Psoas muscle (tissue), 8 donors: ENCODE data around the gene ULK2. TPM values are rescaled to one million over a fixed set of nuclear protein-coding genes. Genes with fewer than 3 reads are reported as not detected.

Experiments
- ATAC-seq, 4 donors: fragments of 200-7000 bp; cut with Tn5 transposase; one replicate each; pipeline ENCODE4 v1.9.1; 2020; ENCODE audit warnings: moderate library complexity in 3 of 4, mild to moderate bottlenecking in 2 of 4
- DNase-seq, 2 donors: peaks; one replicate each; pipeline ENCODE4 v3.0.0-alpha.2; 2020
- H3K27ac ChIP-seq: fragments of 200-600 bp; one replicate; pipeline ENCODE4 v1.8.0; 2022
- H3K27me3 ChIP-seq, 3 donors: fragments of 200-600 bp in 1 of 3; one replicate each; pipeline versions ENCODE4 v1.6.1 to v1.8.0; 2013 to 2022; ENCODE audit warnings: low read length in 2 of 3, mild to moderate bottlenecking in 2 of 3, moderate library complexity in 1 of 3; ENCODE audit not compliant: insufficient read depth in 3 of 3
- H3K36me3 ChIP-seq, 2 donors: fragments of 200-600 bp in 1 of 2; one replicate each; pipeline versions ENCODE4 v1.6.1 to v1.8.0; 2013 to 2022; ENCODE audit warnings: low read depth in 1 of 2, mild to moderate bottlenecking in 1 of 2, moderate library complexity in 1 of 2; ENCODE audit not compliant: insufficient read depth in 1 of 2
- H3K4me1 ChIP-seq: fragments of 200-600 bp; one replicate; pipeline ENCODE4 v1.8.0; 2022
- H3K4me3 ChIP-seq: fragments of 200-600 bp; one replicate; pipeline ENCODE4 v1.8.0; 2022; ENCODE audit warnings: mild to moderate bottlenecking
- H3K9me3 ChIP-seq: fragments of 200-600 bp; one replicate; pipeline ENCODE4 v1.8.0; 2022
- WGBS, 3 donors: extraction: QIAGEN DNeasy Blood & Tissue Kit; methylation state at CpG; one replicate each; pipeline versions ENCODE4 v1.1.6 to v1.1.7; 2013; 5-methylcytosine and 5-hydroxymethylcytosine counted together
- intact Hi-C, 2 donors: fragments of 100-400 bp; cut with DNase I; formaldehyde crosslinking; loops; one replicate each; pipeline versions ENCODE4 v1.11.0 to v1.14.2; 2022
- polyA plus RNA-seq, 3 donors: library from polyadenylated mRNA; stranded (reverse); fragments of 200-250 nt; gene quantifications; one replicate each; pipeline ENCODE4 v1.2.3, GENCODE V29; 2013
- total RNA-seq, 4 donors: library from RNA; stranded (reverse); fragmentation: NEBNext Ultra II Directional in 2 of 4; extraction: Animal tissue kit (Norgen Biotek cat#: 25700) in 2 of 4; gene quantifications; one replicate each; pipeline versions ENCODE4 v1.2.1 to v1.2.4, GENCODE V29; 2021 to 2023
- TF ChIP-seq, protein P1 (sequence below): fragments of 200-600 bp; IDR thresholded peaks from one replicate; pipeline ENCODE4 v1.8.0; 2022; ENCODE audit warnings: antibody characterized with exemption
- donor health status: healthy with polysubstance abuse.
- donor health status: DM: no; HTN: no; CAD: no; lungs with moderate emphysema.
- donor health status: Bipolar disorder and iron deficiency.
- donor health status: healthy.
- donor health status: DM: yes; HTN: yes; CAD: no.
- donor health status: DM: no; HTN: no; CAD: no.
- donor health status: DM: no; HTN: no; CAD: no.
- donor health status: DM: yes; HTN: yes; CAD: no.

Gene ULK2
- total and polyA plus RNA-seq, 7 donors = 2.1 to 19.1 (median 12.8) TPM

DNA sequence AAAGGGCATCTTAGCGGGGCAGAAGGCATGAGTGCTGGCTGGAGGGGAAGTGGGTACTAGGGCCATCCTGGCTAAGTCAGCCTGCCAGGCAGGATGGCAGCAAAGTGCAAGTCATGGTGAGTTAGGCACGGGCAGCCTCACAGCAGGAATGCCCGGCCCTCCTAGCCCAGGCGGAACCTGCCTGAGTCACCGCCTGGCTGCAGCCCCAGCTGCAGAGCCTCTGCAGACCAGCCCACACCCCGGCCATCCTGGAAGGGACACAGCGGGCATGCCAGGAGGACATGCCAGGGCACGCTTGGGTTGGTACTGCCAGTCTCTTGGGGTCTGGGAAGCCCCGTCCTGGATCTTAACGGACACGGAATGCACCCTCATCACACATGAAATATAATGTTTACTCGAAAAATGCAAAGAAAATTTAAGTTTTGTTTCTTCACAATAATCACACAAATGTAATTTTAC lies 114.7 kb downstream of the ULK2 start:
- Histone ChIP-seq H3K27ac (peak overlapping the region; percentile 92), H3K9me3 (no peaks in the 10 kb centered on the region), H3K27me3 (no peaks in the 10 kb centered on the region), H3K36me3 (no peaks in the 10 kb centered on the region), H3K4me3 (peak overlapping the region; percentile 53), H3K4me1 (peaks cover 14% of the 10 kb centered on the region)
- ATAC-seq (peak; percentile 96 to 98 (median 98)), DNase-seq (peak; percentile 86 to 94)
- intact Hi-C loops = loop anchor here (2.0 to 5.0 kb wide), 4 partner anchors 71 to 216 kb away; partner anchors contain the start of gene ALDH3A2 (in 2 of the 2)
- WGBS, 3 donors = 15 to 40% (median 18%) methylated on average over 11 to 12 of the region's 12 CpGs
- TF ChIP-seq, protein P1, sequence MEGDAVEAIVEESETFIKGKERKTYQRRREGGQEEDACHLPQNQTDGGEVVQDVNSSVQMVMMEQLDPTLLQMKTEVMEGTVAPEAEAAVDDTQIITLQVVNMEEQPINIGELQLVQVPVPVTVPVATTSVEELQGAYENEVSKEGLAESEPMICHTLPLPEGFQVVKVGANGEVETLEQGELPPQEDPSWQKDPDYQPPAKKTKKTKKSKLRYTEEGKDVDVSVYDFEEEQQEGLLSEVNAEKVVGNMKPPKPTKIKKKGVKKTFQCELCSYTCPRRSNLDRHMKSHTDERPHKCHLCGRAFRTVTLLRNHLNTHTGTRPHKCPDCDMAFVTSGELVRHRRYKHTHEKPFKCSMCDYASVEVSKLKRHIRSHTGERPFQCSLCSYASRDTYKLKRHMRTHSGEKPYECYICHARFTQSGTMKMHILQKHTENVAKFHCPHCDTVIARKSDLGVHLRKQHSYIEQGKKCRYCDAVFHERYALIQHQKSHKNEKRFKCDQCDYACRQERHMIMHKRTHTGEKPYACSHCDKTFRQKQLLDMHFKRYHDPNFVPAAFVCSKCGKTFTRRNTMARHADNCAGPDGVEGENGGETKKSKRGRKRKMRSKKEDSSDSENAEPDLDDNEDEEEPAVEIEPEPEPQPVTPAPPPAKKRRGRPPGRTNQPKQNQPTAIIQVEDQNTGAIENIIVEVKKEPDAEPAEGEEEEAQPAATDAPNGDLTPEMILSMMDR = no peak

- Histone ChIP-seq H3K4me3 (no peak overlapping the region), H3K27me3 (no peaks in the 10 kb centered on the region), H3K36me3 (no peaks in the 10 kb centered on the region), H3K27ac (peak overlapping the region; percentile 92), H3K9me3 (no peaks in the 10 kb centered on the region), H3K4me1 (peaks cover 14% of the 10 kb centered on the region)
- DNase-seq (peak in 1 of 2 donors; percentile 51), ATAC-seq (peak in 3 of 4 donors; percentile 3 to 52 (median 9))
- WGBS, 3 donors = 73 to 85% (median 75%) methylated on average over 15 of the region's 15 CpGs
- intact Hi-C loops = loop anchor here (2.0 to 5.0 kb wide), 4 partner anchors 70 to 215 kb away; partner anchors contain the start of gene ALDH3A2 (in 2 of the 2)
- TF ChIP-seq, protein P1 = no peak
These were observed 115.3 kb downstream of the ULK2 start for GRCh38 chr17:19752216-19753050.

DNA sequence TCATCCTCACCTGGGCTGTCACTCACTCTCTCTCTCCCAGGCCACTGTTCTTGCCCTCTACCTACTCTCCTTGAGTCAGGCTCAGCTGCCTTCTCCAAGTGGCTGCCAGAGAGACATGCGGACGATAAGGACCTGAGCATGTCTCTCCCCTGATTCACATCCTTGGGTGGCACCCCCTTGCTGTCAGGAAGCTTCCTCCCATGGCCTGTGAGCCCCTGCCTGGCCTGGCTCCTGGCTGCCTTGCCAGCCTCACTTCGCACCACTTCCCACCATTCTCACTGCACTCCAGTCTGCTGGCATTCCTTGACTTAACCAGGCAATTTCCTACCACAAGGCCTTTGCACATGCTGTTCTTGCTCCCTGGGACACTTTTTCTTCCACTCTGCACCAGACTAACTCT lies 116.9 kb downstream of the ULK2 start:
- no peaks in the 10 kb centered on the region for H3K36me3 ChIP-seq
- H3K27ac ChIP-seq = peak overlapping the region; percentile 53
- no peak overlapping the region for H3K4me3 ChIP-seq
- no peak for ATAC-seq
- no peaks in the 10 kb centered on the region for H3K27me3 ChIP-seq
- no peaks in the 10 kb centered on the region for H3K9me3 ChIP-seq
- intact Hi-C loops = loop anchor here (5.0 kb wide), 3 partner anchors 69 to 214 kb away; partner anchors contain the start of gene ALDH3A2 (in 1 of the 2)
- WGBS, 3 donors = 88 to 94% (median 91%) methylated on average over 3 of the region's 3 CpGs
- peaks cover 14% of the 10 kb centered on the region for H3K4me1 ChIP-seq
- peak in 1 of 2 donors; percentile 30 for DNase-seq
- TF ChIP-seq, protein P1 = no peak

- no peak overlapping the region for H3K4me3 ChIP-seq
- H3K27me3 ChIP-seq = no peaks in the 10 kb centered on the region
- TF ChIP-seq, protein P1 = no peak
- no peak overlapping the region for H3K27ac ChIP-seq
- no peak for ATAC-seq
- H3K36me3 ChIP-seq = no peaks in the 10 kb centered on the region
- 89 to 94% (median 93%) methylated on average over 9 of the region's 9 CpGs for WGBS, 3 donors
- peak in 1 of 2 donors; percentile 44 for DNase-seq
- no peaks in the 10 kb centered on the region for H3K9me3 ChIP-seq
- intact Hi-C loops = loop anchor here (5.0 kb wide), 3 partner anchors 68 to 213 kb away; partner anchors contain the start of gene ALDH3A2 (in 1 of the 2)
- peaks cover 17% of the 10 kb centered on the region for H3K4me1 ChIP-seq
These were observed 117.6 kb downstream of the ULK2 start for GRCh38 chr17:19750020-19750572.
